Measurements from ENCODE around the gene MARK2.
A peak's percentile ranks its signal among the peaks of the same experiment; 100 is the strongest.
"Not testable (repeated sequence)": the region's sequence is repeated elsewhere in the genome, so short reads cannot be mapped to it uniquely, and the experiment has no call there.

The MARK2 gene

DNA sequence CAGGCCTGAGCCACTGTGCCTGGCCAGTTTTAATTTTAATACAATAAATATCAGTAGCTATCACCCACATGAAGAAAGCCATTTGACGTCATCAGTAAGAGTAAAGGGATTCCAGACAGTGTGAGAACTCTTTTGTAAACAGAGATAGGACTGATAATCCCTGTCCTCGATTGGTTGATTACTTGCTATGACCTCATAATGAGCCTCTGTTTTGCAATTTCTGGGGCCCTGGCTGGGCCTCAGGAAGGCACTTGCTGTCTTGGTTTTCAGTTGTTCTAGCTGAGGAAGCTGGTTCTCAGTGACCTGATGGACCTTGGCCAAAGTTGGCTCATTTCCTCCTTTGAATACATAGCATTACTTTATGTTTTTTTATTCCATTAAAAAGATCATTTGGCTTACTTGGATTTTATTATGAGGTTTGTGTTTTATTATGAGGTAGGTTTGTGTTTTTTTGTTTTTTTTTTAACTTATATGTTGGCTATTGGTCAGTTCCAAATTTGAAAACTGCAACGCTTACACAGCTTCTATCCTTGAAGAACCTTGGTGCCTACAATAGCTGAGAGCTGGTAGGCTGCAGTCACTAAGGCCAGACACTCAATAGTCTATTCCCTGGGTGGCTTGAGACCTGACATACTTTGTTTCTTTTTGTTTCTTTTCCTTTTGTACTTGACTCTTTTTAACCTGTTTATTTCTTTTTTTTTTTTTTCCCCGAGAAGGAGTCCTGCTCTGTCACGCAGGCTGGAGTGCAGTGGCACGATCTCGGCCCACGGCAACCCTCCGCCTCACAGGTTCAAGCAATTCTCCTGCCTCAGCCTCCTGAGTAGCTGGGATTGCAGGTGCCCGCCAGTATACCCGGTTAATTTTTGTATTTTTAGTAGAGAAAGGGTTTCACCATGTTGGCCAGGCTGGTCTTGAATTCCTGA is 20.0 kb downstream of the MARK2 start:
- no peak for DNase-seq

DNA sequence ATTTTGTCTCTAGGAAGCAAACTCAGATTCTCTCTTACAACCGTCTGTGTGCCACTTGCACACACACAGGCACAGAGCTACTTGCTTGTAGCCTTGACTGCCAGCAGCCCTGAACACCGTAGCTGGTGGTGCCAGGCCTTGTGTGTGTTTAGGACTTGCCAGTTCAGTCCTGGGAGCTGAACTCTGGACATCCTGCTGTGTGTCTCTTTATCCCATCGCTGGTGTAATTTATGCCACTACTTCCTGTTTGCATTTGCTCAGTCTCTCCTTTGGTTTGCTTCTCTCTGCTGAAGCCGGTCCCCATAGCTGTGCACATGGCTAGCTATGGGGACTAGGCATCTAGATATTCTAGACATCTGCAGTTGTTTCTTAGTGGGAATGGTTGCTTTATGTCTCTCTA is 24.0 kb downstream of the MARK2 start:
- no peak for DNase-seq

DNA sequence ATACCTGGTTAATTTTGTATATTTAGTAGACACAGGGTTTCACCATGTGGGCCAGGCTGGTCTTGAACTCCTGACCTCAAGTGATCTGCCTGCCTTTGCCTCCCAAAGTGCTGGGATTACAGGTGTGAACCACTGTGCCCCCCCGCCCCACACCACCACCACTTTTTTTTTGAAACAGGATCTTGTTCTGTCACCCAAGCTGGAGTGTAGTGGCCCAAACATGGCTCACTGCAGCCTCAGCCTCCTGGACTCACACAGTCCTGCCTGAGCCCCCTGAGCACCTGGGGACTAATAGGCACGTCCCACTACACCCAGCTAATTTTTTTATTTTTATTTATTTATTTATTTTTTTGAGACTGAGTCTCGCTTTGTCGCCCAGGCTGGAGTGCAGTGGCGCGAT is 24.7 kb downstream of the MARK2 start:
- DNase-seq, result not testable (repeated sequence)

DNA sequence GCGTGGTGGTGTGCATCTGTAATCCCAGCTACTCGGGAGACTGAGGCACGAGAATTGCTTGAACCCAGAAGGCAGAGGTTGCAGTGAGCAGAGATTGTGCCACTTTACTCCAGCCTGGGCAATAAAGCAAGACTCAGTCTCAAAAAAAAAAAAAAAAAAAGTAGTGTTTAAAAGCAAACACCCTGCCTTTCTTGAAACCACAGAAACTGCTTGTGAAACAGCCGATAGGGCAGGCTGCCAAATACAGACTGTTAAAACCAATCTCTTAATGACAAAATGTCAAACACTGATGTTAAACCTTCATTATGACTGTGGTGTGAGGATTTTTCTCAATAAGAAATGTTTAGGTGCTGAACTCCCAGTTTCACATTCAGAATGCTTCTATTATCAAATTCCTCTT is 27.3 kb downstream of the MARK2 start:
- DNase-seq, result peak; percentile 81 to 82

DNA sequence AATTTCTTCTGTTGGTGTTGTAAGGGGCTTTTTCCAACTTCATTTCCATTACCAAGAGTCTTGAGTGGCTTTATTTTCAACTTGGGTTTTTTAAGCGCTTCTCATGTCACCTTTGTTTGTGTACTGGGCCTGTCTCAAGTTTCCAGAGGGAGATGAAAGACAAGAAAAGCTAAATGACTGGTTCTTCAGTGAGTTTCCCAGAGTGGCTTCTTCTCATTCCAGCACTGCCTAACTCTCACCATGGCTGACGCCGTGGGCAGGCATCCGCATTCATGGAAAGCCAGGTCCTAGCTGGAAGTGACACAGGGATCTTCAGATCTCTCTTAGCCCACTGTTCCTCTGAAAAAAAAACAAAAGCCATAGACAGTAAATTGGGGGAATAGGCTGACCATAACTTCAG is 28.6 kb downstream of the MARK2 start:
- no peak for DNase-seq

DNA sequence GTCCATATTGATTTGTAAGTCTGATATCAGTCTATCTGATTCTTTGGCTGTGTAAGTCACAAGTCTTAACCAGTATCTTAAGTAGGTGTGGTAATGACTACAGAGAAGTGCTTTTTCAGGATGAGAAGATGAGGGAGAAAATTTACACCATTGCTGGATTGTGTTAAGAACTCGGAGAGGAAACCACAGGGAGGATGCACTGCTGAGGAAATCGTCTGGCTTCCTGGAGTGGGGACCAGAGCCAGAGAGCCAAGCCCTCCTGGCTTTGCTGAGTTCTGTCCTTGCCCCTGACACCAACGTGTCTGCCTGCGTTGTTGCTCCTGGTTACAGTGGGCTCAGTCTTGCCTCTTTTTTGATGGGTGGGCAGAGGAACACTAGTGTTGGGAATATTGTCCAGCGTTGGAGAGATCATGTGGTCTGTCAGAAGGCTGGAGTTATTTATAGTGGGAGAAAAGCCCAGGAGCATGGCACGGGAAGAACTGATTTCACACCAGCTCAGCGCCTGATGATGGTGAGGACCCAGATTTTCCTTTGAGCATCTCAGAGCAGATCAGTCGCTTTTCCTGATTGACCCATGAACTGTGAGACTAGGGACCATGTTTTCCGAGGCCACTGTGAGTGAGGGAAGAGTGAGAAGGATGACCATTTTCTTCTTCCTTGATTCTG is 29.6 kb downstream of the MARK2 start:
- no peak for DNase-seq

DNA sequence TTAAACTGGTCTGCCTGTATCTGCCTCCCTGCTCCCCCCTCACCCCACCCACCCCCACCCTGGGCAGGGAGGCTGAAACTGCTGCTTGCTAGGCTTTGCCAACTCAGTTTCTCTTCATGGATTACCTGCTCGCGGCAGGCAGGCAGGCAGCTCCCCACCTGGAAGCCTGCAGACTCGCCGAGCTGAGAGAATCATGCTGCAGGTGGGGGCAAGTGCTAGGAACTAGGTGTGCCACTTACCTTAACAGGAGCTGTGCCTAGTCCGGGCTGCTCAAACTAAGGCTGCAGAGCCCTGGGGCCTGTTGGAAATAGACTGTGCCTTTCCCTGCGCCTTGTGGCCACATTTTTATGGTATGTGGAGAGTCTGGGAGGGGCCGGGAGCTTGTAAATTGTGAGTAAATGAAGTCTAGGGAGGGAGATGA is 30.3 kb downstream of the MARK2 start:
- no peak for DNase-seq

DNA sequence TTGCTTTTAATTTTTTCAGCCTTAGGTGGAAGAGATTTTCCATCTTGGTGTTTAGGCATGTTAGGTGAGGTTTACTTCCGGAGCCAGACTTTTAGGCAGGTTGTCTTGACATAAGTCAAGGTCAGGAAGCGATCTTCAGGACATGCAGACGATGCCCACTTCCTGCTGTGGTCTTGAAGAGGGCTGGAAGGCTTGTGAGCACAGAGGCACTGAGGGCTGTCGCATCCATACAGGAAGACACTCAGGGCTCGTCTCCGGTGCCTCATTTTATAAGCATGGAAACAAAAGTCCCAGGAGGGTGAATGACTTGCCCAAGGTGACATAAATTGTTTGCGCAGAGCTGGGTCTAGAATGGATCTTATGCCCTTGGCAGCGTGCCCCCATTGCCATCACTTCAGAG is 30.8 kb downstream of the MARK2 start:
- DNase-seq, result no peak

DNA sequence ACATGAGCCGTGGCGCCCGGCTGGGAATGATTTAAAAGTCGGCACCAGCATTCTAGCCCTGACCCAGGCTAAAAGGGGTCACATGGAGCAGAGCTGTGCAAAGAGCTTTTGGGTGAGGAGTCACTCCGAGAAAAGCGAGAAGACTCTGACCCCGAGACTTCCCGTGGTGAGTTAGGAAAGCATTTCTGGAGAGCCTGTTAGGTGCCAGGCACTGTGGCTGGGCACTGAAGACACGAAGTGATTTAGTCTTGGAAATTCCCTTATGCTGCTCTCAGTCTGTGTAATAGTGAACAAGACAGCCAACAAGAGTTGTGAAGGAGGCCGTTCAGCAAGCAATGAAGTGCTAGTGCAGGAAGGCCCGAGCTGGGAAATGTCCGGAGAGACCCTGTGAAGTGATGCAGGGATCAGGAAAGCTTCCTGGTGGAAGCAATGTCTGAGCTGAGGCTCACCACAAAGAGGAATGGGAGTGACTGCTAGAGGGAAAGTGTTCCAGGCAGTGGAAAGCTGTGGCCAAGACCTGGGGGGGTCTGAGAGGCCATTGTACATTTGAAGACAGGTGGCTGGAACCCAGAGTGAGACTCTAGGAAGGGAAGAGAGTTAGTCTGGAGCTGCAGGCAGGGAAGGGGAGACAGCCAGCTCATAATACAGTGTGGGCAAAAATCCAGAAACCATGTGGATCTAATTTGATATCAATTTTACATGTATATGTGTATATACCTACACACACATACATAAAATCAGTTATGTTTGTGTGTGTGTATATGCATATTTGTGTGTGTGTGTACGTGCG is 31.6 kb downstream of the MARK2 start:
- DNase-seq, result no peak

DNA sequence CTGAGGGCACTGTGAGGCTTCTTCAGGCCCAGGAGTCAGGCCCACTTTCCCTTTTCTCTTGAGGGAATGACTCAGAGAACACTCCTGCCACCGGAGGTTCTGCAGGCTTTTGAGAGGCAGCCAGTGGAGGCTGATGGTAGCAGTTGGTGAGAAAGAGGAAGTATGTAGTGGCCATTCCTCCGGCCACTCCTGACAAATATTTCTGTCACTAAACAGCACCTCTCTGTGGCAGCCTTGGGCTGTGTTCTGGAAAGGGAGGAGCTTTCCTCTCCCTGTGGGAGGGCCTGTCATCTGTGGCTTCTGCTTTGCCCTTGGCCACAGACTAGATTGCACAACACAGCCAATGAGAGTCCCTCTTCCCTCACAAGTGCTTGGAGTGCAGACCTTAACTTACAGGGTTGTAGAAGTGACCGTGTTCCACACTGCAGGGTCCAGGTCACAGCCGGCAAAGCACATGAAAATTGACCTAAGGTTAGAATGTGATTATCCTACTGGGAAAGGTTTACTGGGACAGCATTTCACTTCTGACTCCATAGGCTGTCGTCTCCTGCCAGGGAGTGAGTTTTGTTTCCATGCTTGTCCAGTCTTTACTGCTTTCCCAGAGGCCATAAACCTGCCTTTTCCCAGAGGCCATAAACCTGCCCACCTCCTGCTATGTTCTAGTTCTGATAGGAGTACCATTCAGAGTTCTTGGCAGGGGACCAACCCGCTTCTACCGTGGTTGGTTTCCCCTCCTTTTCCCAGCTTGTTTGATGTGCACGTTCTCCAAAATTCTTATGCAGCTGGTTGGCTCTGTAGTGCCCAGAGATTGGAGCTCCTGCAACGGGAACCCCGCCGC is 33.3 kb downstream of the MARK2 start:
- peak; percentile 54 to 57 for DNase-seq

DNA sequence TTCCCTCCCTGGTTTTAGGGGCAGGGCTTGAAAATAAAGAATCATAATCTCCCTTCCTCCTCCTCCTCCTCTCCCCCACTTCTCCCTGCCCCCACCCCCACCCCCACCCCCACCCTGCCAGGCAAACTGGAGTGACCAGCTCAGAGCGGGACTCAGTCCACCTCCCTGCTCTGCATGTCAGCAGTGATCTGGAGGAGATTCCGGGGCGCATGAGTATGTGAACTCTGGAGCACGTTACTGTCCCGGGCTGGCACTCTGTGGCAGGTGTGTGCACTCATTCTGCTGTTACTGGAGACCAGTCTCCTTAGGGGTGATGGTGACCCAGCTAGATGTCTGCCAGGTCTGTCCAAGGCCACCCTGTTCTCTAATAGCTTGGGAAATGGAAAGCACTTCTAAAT is 33.9 kb downstream of the MARK2 start:
- DNase-seq, result no peak

DNA sequence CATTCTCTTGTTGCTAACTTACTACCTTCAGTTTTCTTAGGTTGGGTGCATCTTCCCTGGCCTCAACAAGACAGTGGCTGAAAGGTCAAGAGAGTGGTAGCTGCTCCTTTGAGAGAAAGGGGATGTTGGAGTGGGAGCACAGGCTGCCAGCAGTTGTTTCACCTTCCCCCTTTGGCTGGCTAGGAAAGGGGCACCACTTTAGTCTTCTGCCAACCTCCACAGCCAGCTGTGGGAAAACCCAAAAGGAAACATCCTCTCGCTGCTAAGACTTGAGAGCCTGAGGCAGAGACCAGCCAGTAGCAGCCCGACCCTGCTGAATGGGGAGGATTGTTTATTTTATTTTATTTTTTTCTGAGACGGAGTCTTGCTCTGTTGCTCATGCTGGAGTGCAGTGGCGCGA is 34.4 kb downstream of the MARK2 start:
- DNase-seq, result no peak

DNA sequence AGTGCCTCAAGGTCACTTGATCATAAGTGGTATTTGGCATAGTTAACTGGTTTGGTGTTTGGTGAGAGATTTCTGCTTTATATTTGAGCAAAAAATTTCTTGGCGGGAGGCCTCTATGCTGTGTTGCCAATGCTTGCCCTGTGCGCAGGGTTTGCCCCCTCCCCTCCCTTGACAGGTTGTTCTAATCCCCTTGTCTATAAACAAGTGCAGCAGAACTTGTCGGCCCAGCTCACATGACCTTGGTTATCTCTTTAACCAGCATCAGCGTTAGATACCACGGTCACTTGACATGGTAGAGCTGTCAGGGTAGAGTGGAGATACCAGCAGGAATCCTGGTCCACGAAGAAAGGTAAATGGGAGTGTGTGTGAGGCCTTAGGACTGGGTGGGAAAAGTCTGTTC is 35.6 kb downstream of the MARK2 start:
- DNase-seq, result no peak

DNA sequence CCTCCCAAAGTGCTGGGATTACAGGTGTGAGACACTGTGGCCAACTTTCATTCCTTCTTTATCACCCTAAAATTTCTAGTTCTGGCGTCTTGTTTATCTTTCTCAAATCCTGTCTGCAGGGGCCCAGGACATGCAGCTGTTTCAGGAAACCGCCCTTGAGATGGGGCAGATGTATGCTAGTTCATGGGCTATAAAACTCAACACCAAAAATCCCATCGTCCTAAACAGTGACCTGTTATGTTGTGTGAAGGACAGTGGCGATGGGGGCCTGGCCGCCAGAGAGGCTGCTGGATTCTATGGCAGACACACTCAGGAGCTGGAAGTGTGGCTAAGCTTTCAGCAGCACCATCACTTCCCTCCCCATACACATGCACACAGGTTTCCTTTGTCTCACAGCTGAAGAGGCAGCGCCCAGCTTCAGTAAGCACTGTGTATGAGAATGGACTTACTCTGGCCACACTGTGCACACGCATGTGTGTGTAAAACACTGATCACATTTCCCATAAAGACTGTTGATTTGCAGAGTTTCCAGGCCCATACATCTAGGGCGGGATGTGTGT is 36.7 kb downstream of the MARK2 start:
- no peak for DNase-seq

DNA sequence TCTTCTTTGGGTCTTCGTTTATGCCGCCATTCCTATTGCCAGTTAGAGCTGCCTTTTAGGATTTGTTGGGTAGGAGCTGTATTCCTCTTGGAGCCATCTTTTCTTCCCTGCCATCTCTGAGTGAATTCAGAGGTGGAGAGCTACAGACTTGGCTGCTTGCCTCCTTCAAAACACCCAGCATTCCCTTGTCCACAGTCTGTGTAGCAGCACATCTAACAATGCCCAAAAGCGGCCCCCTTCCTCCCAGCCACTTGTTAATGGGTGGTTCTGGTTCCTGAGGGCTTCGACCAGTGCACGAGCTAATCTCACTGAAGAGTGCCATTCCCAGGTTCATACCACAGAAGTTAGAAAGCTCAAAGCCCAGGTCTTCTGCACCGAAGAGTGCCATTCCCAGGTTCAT is 37.7 kb downstream of the MARK2 start:
- no peak for DNase-seq

DNA sequence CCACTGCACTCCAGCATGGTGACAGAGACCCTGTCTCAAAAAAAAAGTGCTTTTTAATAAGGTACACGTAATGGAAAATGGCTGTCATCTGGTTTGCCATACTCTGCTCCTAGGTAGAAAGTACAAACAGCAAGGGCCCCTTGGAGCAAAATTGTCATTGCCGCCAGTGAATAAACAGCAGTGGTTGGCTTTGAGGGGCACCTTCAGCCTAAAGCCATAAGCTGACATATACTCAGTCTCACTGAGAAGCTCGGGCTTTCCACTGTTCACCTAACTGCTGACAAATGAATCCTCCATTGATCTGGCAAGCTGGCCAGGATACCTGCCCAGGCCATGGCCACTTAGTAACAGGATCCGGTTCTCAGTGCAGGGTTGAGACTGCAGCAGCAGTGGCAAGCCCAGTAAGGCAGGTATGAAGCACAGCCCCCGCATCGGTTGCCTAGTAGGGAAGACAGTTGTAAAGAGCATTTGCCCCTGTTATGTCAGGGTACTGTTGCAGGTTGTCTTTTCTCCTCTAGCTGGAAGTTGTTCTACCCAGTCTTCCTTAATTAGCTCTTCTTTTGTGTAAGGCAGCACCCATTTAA is 38.8 kb downstream of the MARK2 start:
- DNase-seq, result no peak

DNA sequence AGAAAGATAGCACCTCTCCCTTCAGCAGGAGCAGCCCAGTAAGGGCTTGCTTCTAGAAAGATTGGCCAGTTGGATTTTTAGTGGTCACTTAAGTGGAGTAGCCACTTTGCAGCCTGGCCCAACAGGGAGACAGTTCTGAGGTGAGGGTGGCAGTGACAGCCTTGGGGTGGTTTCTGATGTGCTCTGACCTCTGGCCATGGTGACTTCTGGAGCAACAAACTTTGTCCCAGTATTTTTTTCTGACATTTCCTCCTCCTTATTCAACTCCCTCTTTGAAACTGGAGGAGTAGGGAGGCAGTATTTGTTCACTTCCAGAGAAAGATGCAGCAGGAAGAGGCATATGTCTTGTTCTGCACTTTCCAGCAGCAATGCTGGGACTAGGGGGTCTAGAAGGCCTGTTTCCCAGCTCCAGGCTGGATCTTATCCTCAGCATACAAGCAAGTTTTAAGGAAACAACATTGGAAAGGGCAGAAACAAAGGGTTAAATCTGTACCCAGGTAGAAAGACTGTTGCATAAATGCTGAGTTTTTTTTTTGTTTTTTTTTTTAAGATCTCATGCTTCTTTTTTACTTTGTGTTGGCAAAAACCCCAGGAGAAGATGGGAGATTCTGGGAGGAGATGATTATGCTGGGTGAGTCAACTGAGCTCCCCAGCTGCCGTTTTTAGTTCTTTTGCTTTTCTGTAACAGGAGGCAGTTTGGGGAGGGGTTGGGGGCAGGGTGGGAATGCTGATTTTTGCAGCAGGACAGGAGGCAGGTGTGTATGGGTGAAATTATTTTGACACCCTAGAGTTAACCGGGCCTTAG is 40.9 kb downstream of the MARK2 start:
- no peak for DNase-seq

DNA sequence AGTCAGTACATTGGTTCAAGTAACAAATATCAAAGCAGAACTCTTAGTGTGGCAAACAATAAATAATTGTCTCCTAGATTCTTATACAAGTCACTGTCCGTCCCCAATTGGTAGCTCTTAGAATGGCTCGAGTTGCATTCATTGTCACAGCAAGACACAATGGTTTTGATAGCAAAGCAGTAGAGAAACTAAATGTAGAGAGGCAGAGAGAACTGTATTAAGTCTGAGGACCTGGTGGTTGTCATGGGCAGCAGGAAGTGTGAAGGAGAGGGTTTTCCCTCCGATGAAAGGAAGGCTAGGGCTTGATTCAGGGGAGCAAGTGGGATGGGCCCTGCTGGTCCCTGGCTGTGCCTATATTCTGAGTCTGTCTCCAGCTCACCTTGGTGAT is 41.5 kb downstream of the MARK2 start:
- no peak for DNase-seq

DNA sequence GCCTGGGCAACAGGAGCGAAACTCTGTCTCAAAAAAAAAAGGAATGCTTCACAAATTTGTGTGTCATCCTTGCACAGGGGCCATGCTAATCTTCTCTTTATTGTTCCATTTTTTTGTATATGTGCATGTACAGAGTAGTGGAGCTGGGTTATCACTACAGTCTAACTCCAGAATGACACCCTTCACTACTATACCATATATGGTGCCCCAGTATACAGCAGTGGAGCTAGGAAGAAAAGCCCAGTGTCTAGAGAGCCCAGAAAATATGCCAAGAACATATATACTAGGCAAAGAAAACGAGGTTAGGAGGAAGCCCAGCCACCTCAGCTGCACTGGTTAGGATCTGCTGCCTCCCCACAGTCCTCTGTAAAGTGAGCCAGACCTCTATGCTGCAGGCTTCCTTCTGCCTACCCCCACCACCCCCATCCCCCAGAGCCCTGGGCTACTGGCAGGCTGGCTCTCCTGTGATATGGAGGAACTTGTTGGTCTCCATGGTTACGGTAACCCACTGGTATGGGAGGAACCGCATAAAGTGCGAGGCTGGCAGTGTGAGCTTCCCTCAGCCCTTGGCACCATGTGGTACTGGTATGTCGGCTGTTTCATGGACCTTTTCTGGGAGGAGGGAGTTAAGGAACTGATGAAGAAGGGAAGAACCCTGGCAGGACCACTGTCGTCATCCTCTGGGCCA is 43.8 kb downstream of the MARK2 start:
- no peak for DNase-seq

DNA sequence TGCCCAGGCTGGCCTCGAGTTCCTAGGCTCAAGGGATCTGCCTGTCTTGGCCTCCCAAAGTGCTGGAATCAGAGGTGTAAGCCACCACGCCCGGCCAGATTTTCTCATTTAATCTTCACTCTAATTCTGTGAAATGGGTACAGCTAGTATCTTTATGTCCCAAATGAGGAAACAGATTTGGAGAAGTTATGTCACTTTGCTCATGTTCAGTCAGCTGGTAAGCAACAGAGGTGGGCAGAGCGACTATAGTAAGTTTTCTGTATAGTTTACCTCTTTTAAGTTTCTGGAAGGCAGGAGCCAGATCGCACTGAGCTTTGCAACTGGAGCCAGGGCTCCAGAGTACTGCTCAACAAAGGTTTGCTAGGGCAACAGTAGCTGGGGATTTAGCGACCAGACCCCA is 44.9 kb downstream of the MARK2 start:
- DNase-seq, result no peak

Data from activated T-cell treated with anti-CD3 and anti-CD28 coated beads, Interleukin-2, amount 50 U/mL, for 48 hours (primary cell).